ENCODE results near the gene WDFY4. TPM values are rescaled to one million over a fixed set of nuclear protein-coding genes. Genes with fewer than 3 reads are reported as not detected.
A peak's percentile ranks its signal among the peaks of the same experiment; 100 is the strongest.

WDFY4 gene
- total RNA-seq, 2 donors from 2014 or later = not detected

- Mint-ChIP-seq H3K27me3 (ENCODE audit: insufficient read depth) (peaks cover 19% of the 10 kb centered on the region), H3K4me3 (no peak overlapping the region), H3K36me3 (ENCODE audit: low read depth) (no peaks in the 10 kb centered on the region), H3K4me1 (peaks cover 2% of the 10 kb centered on the region), H3K27ac (no peak overlapping the region), H3K9me3 (peaks cover 8% of the 10 kb centered on the region)
- 92 to 94% methylated on average over 10 to 14 of the region's 14 CpGs for WGBS, 2 experiments (ENCODE audit: insufficient coverage in 1 of 2, insufficient read length in 1 of 2)
- H3K4me1 ChIP-seq (ENCODE audit: control insufficient read depth, insufficient read depth, low read length) = no peaks in the 10 kb centered on the region
- no peak overlapping the region for H3K4me3 ChIP-seq (ENCODE audit: low read length)
- no peak overlapping the region for H3K9ac ChIP-seq (ENCODE audit: extremely low read depth, low read length, poor library complexity, severe bottlenecking)
- peak; percentile 20 for DNase-seq
- H3K27ac ChIP-seq (ENCODE audit: low read depth, low read length) = no peak overlapping the region
- no peak for TF ChIP-seq CTCF (conservative IDR thresholded peaks at IDR 0.05)
- peaks cover 28% of the 10 kb centered on the region for H3K27me3 ChIP-seq (ENCODE audit: control insufficient read depth, insufficient read depth, low read length, poor library complexity, severe bottlenecking)
- no peaks in the 10 kb centered on the region for H3K36me3 ChIP-seq (ENCODE audit: control insufficient read depth, insufficient read depth, low read length)
- H3K9me3 ChIP-seq (ENCODE audit: control insufficient read depth, low read length) = peaks cover 4% of the 10 kb centered on the region
Measured at GRCh38 chr10:48913674-48914073, 229.0 kb downstream of the WDFY4 start.

- no peak overlapping the region for H3K4me3 ChIP-seq (ENCODE audit: low read length)
- no peaks in the 10 kb centered on the region for H3K36me3 Mint-ChIP-seq (ENCODE audit: low read depth)
- H3K9me3 Mint-ChIP-seq = no peaks in the 10 kb centered on the region
- 69 to 79% methylated on average over 3 of the region's 3 CpGs for WGBS, 2 experiments (ENCODE audit: insufficient coverage in 1 of 2, insufficient read length in 1 of 2)
- H3K27me3 Mint-ChIP-seq (ENCODE audit: insufficient read depth) = peaks cover 8% of the 10 kb centered on the region
- H3K4me1 ChIP-seq (ENCODE audit: control insufficient read depth, insufficient read depth, low read length) = no peaks in the 10 kb centered on the region
- TF ChIP-seq CTCF (conservative IDR thresholded peaks at IDR 0.05) = no peak
- H3K9me3 ChIP-seq (ENCODE audit: control insufficient read depth, low read length) = no peaks in the 10 kb centered on the region
- H3K4me3 Mint-ChIP-seq = no peak overlapping the region
- peak; percentile 17 for DNase-seq
- H3K4me1 Mint-ChIP-seq = peaks cover 4% of the 10 kb centered on the region
- H3K27me3 ChIP-seq (ENCODE audit: control insufficient read depth, insufficient read depth, low read length, poor library complexity, severe bottlenecking) = no peaks in the 10 kb centered on the region
- no peak overlapping the region for H3K9ac ChIP-seq (ENCODE audit: extremely low read depth, low read length, poor library complexity, severe bottlenecking)
- H3K27ac Mint-ChIP-seq = no peak overlapping the region
- no peak overlapping the region for H3K27ac ChIP-seq (ENCODE audit: low read depth, low read length)
- H3K36me3 ChIP-seq (ENCODE audit: control insufficient read depth, insufficient read depth, low read length) = no peaks in the 10 kb centered on the region
Measured at GRCh38 chr10:48923748-48924147, 239.1 kb downstream of the WDFY4 start.

- Mint-ChIP-seq H3K27me3 (ENCODE audit: insufficient read depth) (peaks cover 6% of the 10 kb centered on the region), H3K9me3 (no peaks in the 10 kb centered on the region), H3K27ac (no peak overlapping the region), H3K4me1 (no peaks in the 10 kb centered on the region), H3K36me3 (ENCODE audit: low read depth) (no peaks in the 10 kb centered on the region), H3K4me3 (no peak overlapping the region)
- H3K9me3 ChIP-seq (ENCODE audit: control insufficient read depth, low read length) = no peaks in the 10 kb centered on the region
- 85 to 91% methylated on average over 2 to 4 of the region's 4 CpGs for WGBS, 2 experiments (ENCODE audit: insufficient coverage in 1 of 2, insufficient read length in 1 of 2)
- DNase-seq = peak; percentile 21
- no peak overlapping the region for H3K27ac ChIP-seq (ENCODE audit: low read depth, low read length)
- H3K4me3 ChIP-seq (ENCODE audit: low read length) = no peak overlapping the region
- no peaks in the 10 kb centered on the region for H3K36me3 ChIP-seq (ENCODE audit: control insufficient read depth, insufficient read depth, low read length)
- no peaks in the 10 kb centered on the region for H3K4me1 ChIP-seq (ENCODE audit: control insufficient read depth, insufficient read depth, low read length)
- H3K9ac ChIP-seq (ENCODE audit: extremely low read depth, low read length, poor library complexity, severe bottlenecking) = no peak overlapping the region
- H3K27me3 ChIP-seq (ENCODE audit: control insufficient read depth, insufficient read depth, low read length, poor library complexity, severe bottlenecking) = no peaks in the 10 kb centered on the region
- TF ChIP-seq CTCF (conservative IDR thresholded peaks at IDR 0.05) = no peak
Measured at GRCh38 chr10:48924988-48925387, 240.3 kb downstream of the WDFY4 start.

Data from endodermal cell (in vitro differentiated cells).